ENCODE data around the gene GPD2.

GPD2 gene

GRCh38 chr2:156586621-156587020 lies 150.4 kb downstream of the GPD2 start:
- no peaks in the 10 kb centered on the region for H3K79me2 ChIP-seq
- H3K9me3 ChIP-seq (ENCODE audit: control insufficient read depth, low read length): no peaks in the 10 kb centered on the region
- H3K27ac ChIP-seq: no peak overlapping the region
- no peaks in the 10 kb centered on the region for H3K36me3 ChIP-seq (ENCODE audit: control insufficient read depth, insufficient read depth, low read length)
- no peak overlapping the region for H3K9ac ChIP-seq
- H3K4me1 ChIP-seq: peaks cover 7% of the 10 kb centered on the region
- no peaks in the 10 kb centered on the region for H3K27me3 ChIP-seq (ENCODE audit: control insufficient read depth, insufficient read depth, low read length)
- H2AFZ ChIP-seq: no peak overlapping the region
- no peak overlapping the region for H3K4me2 ChIP-seq (ENCODE audit: low read length)
- H3K4me3 ChIP-seq (ENCODE audit: low read depth, low read length): no peak overlapping the region
- TF ChIP-seq, protein P1, sequence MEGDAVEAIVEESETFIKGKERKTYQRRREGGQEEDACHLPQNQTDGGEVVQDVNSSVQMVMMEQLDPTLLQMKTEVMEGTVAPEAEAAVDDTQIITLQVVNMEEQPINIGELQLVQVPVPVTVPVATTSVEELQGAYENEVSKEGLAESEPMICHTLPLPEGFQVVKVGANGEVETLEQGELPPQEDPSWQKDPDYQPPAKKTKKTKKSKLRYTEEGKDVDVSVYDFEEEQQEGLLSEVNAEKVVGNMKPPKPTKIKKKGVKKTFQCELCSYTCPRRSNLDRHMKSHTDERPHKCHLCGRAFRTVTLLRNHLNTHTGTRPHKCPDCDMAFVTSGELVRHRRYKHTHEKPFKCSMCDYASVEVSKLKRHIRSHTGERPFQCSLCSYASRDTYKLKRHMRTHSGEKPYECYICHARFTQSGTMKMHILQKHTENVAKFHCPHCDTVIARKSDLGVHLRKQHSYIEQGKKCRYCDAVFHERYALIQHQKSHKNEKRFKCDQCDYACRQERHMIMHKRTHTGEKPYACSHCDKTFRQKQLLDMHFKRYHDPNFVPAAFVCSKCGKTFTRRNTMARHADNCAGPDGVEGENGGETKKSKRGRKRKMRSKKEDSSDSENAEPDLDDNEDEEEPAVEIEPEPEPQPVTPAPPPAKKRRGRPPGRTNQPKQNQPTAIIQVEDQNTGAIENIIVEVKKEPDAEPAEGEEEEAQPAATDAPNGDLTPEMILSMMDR (IDR thresholded peaks at IDR 0.05): no peak

DNA sequence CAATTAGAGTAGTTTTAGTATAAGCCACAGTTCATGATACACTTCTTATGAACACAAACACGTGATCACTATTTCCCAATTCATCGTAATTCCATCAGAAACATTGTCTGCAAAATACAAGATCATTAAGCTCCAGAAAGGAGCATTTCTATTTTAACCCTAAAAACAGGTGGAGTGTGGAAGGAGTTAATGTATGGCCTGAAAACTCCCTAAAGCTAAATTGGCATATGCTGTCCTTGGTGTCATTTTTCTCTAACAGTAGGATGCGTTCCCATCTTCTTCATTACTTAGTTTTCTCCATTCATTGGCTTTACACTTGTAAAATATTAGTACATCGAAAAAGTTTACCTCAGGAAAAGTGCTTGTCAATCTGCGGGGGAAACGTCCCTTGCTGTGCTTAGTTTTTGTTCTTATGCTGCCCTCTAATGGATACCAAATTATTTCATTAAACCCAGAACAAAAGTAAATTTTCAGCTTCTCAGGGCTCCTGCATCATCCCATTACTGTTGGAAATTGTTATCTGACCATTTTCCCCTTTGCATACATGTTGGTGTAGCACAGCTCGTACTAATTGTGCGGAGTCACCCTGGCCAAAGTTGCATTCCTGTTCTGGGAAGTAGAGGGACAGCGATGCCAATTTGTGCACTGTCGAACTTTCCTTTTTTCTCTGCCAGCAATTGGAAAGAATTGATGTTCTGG lies 153.4 kb downstream of the GPD2 start:
- no peak overlapping the region for H2AFZ ChIP-seq
- H3K4me3 ChIP-seq (ENCODE audit: low read depth, low read length): no peak overlapping the region
- H3K4me2 ChIP-seq (ENCODE audit: low read length): no peak overlapping the region

DNA sequence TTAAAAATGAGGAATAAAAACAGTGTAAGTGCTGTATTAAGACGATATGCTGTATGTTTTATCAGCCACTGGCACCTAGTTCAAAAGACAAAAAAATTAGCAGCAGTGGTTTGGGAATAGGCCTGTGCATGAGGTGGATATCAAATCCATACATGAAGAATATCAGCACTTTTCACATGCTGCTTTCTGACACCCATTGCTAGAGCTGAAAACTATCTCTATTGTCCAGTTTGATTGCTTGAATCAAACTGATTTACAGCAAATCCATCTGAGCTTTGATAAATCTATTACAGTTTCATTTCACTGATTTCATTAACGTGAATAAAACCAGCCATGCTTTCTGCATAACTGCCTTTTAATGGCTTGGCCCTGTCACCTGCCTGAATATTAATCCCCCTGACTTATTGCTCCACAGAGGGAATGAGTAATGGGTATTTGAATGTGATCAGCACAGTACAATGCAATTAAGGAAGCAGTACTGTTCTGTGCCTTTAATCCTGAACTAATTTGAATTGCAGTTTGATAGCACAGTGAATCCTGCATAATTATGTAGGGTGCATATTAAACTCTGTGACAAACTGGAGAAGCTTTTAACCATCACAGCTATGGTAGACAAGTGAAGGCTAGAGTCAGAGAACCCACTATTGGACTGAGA lies 154.0 kb downstream of the GPD2 start:
- H3K9ac ChIP-seq: no peak overlapping the region
- H3K36me3 ChIP-seq (ENCODE audit: control insufficient read depth, insufficient read depth, low read length): no peaks in the 10 kb centered on the region
- H2AFZ ChIP-seq: no peak overlapping the region
- no peak overlapping the region for H3K4me2 ChIP-seq (ENCODE audit: low read length)
- H3K4me1 ChIP-seq: peaks cover 7% of the 10 kb centered on the region
- H3K79me2 ChIP-seq: no peaks in the 10 kb centered on the region
- H3K4me3 ChIP-seq (ENCODE audit: low read depth, low read length): no peak overlapping the region
- TF ChIP-seq, protein P1 (IDR thresholded peaks at IDR 0.05): no peak
- H3K27ac ChIP-seq: no peak overlapping the region
- H3K9me3 ChIP-seq (ENCODE audit: control insufficient read depth, low read length): no peaks in the 10 kb centered on the region
- H3K27me3 ChIP-seq (ENCODE audit: control insufficient read depth, insufficient read depth, low read length): no peaks in the 10 kb centered on the region

More for the DNA sequence above, 153.4 kb downstream of the GPD2 start:
- H3K4me1 ChIP-seq: peaks cover 7% of the 10 kb centered on the region
- no peak overlapping the region for H3K9ac ChIP-seq
- no peaks in the 10 kb centered on the region for H3K36me3 ChIP-seq (ENCODE audit: control insufficient read depth, insufficient read depth, low read length)
- no peaks in the 10 kb centered on the region for H3K79me2 ChIP-seq
- H3K27ac ChIP-seq: no peak overlapping the region
- TF ChIP-seq, protein P1 (IDR thresholded peaks at IDR 0.05): peak; percentile 54
- no peaks in the 10 kb centered on the region for H3K27me3 ChIP-seq (ENCODE audit: control insufficient read depth, insufficient read depth, low read length)
- H3K9me3 ChIP-seq (ENCODE audit: control insufficient read depth, low read length): no peaks in the 10 kb centered on the region

GRCh38 chr2:156592809-156593593 lies 156.8 kb downstream of the GPD2 start:
- Histone ChIP-seq H3K36me3 (ENCODE audit: control insufficient read depth, insufficient read depth, low read length) (no peaks in the 10 kb centered on the region), H3K9me3 (ENCODE audit: control insufficient read depth, low read length) (no peaks in the 10 kb centered on the region), H3K27me3 (ENCODE audit: control insufficient read depth, insufficient read depth, low read length) (no peaks in the 10 kb centered on the region), H3K27ac (no peak overlapping the region), H2AFZ (no peak overlapping the region), H3K4me1 (no peaks in the 10 kb centered on the region), H3K79me2 (no peaks in the 10 kb centered on the region), H3K4me3 (ENCODE audit: low read depth, low read length) (no peak overlapping the region), H3K9ac (no peak overlapping the region), H3K4me2 (ENCODE audit: low read length) (no peak overlapping the region)
- TF ChIP-seq, protein P1 (IDR thresholded peaks at IDR 0.05): no peak

All from parathyroid adenoma (tissue), 2 donors.